IMR-90 (cell line): Measurements from ENCODE around the gene TAF10. TPM values are rescaled to one million over a fixed set of nuclear protein-coding genes. Genes with fewer than 3 reads are reported as not detected.

Experiments
- ATAC-seq: fragments of 200-7000 bp; cut with Tn5 transposase; 2 replicates; pipeline ENCODE4 v1.9.1; 2020; ENCODE audit warnings: low read depth, mild to moderate bottlenecking, moderate library complexity
- BruUV-seq: library from RNA; stranded (reverse); fragments of 400-500 nt; replicated peaks from 2 replicates; lab custom pipeline; 2021; lab: Mats Ljungman, UMichigan
- CTCF ChIA-PET: fragments of 300-600 bp; formaldehyde crosslinking; extraction: SDS; loops from one replicate; lab custom pipeline; 2021; ENCODE audit warnings: antibody characterized with exemption; lab: Yijun Ruan, JAX
- POLR2A ChIA-PET: fragments of 300-600 bp; sonication (Branson Sonifier 250); formaldehyde crosslinking; loops from one replicate; lab custom pipeline; 2022; ENCODE audit warnings: antibody characterized with exemption; ENCODE audit not compliant: unreplicated experiment; lab: Charles Lee
- DNase-seq: peaks from one replicate; pipeline ENCODE4 v3.0.0; 2013
- H2AFZ ChIP-seq: replicated peaks from 2 replicates; pipeline ENCODE3; 2013; ENCODE audit warnings: low read length, mild to moderate bottlenecking; ENCODE audit not compliant: poor library complexity
- H2AK5ac ChIP-seq: 2 replicates; pipeline ENCODE4 v1.6.1; 2013; ENCODE audit warnings: low read depth, low read length, inconsistent platforms
- H2AK9ac ChIP-seq: replicated peaks from 2 replicates; pipeline ENCODE3; 2013; ENCODE audit warnings: mild to moderate bottlenecking, low read depth, low read length, moderate library complexity; ENCODE audit not compliant: poor library complexity
- H2BK120ac ChIP-seq: 2 replicates; pipeline ENCODE4 v1.6.1; 2013; ENCODE audit warnings: low read depth, low read length, inconsistent platforms
- H2BK15ac ChIP-seq: 3 replicates; pipeline ENCODE4 v1.6.1; 2013; ENCODE audit warnings: low read depth, low read length, inconsistent platforms
- H2BK20ac ChIP-seq: 2 replicates; pipeline ENCODE4 v1.6.1; 2013; ENCODE audit warnings: low read depth, mild to moderate bottlenecking, inconsistent platforms, low read length, moderate library complexity
- H2BK5ac ChIP-seq: 2 replicates; pipeline ENCODE4 v1.6.1; 2013; ENCODE audit warnings: mild to moderate bottlenecking, low read depth, low read length, inconsistent platforms; ENCODE audit not compliant: poor library complexity, severe bottlenecking
- H3K14ac ChIP-seq: replicated peaks from 2 replicates; pipeline ENCODE4 v1.6.1; 2013; ENCODE audit warnings: low read depth, low read length, inconsistent platforms
- H3K18ac ChIP-seq: 2 replicates; pipeline ENCODE4 v1.6.1; 2013; ENCODE audit warnings: low read depth, low read length, control low read depth
- H3K23ac ChIP-seq: 2 replicates; pipeline ENCODE4 v1.6.1; 2013; ENCODE audit warnings: low read depth, low read length, inconsistent platforms
- H3K27ac ChIP-seq: 2 replicates; pipeline ENCODE4 v1.5.1; 2013; ENCODE audit warnings: mild to moderate bottlenecking, control low read depth, low read length; ENCODE audit not compliant: insufficient read depth
- H3K27me3 ChIP-seq: 2 replicates; pipeline ENCODE4 v1.6.1; 2013; ENCODE audit warnings: low read length; ENCODE audit not compliant: control insufficient read depth, insufficient read depth
- H3K36me3 ChIP-seq: 2 replicates; pipeline ENCODE4 v1.6.1; 2013; ENCODE audit warnings: low read length, mixed read lengths; ENCODE audit not compliant: control insufficient read depth, insufficient read depth
- H3K4ac ChIP-seq: 2 replicates; pipeline ENCODE4 v1.6.1; 2013; ENCODE audit warnings: low read depth, low read length, inconsistent platforms
- H3K4me1 ChIP-seq: 2 replicates; pipeline ENCODE4 v1.6.1; 2013; ENCODE audit warnings: low read length, mixed read lengths; ENCODE audit not compliant: control insufficient read depth, insufficient read depth
- H3K4me2 ChIP-seq: 2 replicates; pipeline ENCODE4 v1.6.1; 2013; ENCODE audit warnings: low read depth, mild to moderate bottlenecking, control low read depth, low read length, moderate library complexity
- H3K4me3 ChIP-seq: 2 replicates; pipeline ENCODE4 v1.5.1; 2013; ENCODE audit warnings: low read depth, mild to moderate bottlenecking, control low read depth, low read length, moderate library complexity; ENCODE audit not compliant: insufficient read depth
- H3K56ac ChIP-seq: 2 replicates; pipeline ENCODE4 v1.6.1; 2013; ENCODE audit warnings: low read length, inconsistent platforms; ENCODE audit not compliant: insufficient read depth; ENCODE audit errors: extremely low read depth
- H3K79me1 ChIP-seq, 2 experiments: 2 replicates each; pipeline ENCODE4 v1.6.1; 2013; ENCODE audit warnings: low read length in 2 of 2, inconsistent platforms in 1 of 2, low read depth in 1 of 2
- H3K9ac ChIP-seq: 2 replicates; pipeline ENCODE4 v1.6.1; 2013; ENCODE audit warnings: low read depth, low read length, control low read depth
- H3K9me1 ChIP-seq: 2 replicates; pipeline ENCODE4 v1.6.1; 2013; ENCODE audit warnings: low read length, inconsistent platforms; ENCODE audit not compliant: insufficient read depth
- H3K9me3 ChIP-seq: 2 replicates; pipeline ENCODE4 v1.6.1; 2013; ENCODE audit warnings: low read length; ENCODE audit not compliant: control insufficient read depth, insufficient read depth
- H4K20me1 ChIP-seq: 2 replicates; pipeline ENCODE4 v1.6.1; 2013; ENCODE audit warnings: low read length, inconsistent platforms; ENCODE audit not compliant: insufficient read depth
- H4K5ac ChIP-seq: 2 replicates; pipeline ENCODE4 v1.6.1; 2013; ENCODE audit warnings: mild to moderate bottlenecking, low read depth, low read length, control low read depth
- H4K8ac ChIP-seq, 2 experiments: 2 replicates each; pipeline ENCODE4 v1.6.1; 2013; ENCODE audit warnings: low read depth in 2 of 2, low read length in 2 of 2, control low read depth in 1 of 2, inconsistent platforms in 1 of 2
- H4K91ac ChIP-seq: 2 replicates; pipeline ENCODE4 v1.6.1; 2013; ENCODE audit warnings: low read depth, low read length, inconsistent platforms; ENCODE audit not compliant: insufficient read depth
- FOS ChIP-seq: fragments of 150-350 bp; IDR thresholded peaks from 2 replicates; pipeline ENCODE4 v1.6.1; 2016; ENCODE audit warnings: low read depth, low read length
- MAFK ChIP-seq: IDR thresholded peaks from 2 replicates; pipeline ENCODE4 v1.6.1; 2012; ENCODE audit warnings: low read depth, low read length, improper control_type of control experiment
- RCOR1 ChIP-seq: IDR thresholded peaks from 2 replicates; pipeline ENCODE4 v1.6.1; 2012; ENCODE audit warnings: mild to moderate bottlenecking, low read length, improper control_type of control experiment; ENCODE audit not compliant: insufficient replicate concordance
- RFX5 ChIP-seq: IDR thresholded peaks from 2 replicates; pipeline ENCODE4 v1.8.0; 2012; ENCODE audit warnings: low read depth, mild to moderate bottlenecking, low read length, moderate library complexity
- dilution Hi-C: fragments of 300-500 bp; cut with HindIII; formaldehyde crosslinking; loops from one replicate; pipeline ENCODE4 v1.14.3; 2018; ENCODE audit warnings: low sequenced_read_pairs; ENCODE audit not compliant: unreplicated experiment
- in situ Hi-C: fragments of 300-500 bp; cut with MboI; formaldehyde crosslinking; loops from 3 replicates; pipeline ENCODE4 v1.14.3; 2019; ENCODE audit warnings: low sequenced_read_pairs, inconsistent platforms, mixed read lengths
- intact Hi-C: fragments of 100-400 bp; cut with micrococcal nuclease; formaldehyde crosslinking; loops from 2 replicates; pipeline ENCODE4 v1.10.0; 2022
- polyA plus RNA-seq, 3 experiments: library from polyadenylated mRNA; depleted of rRNA; stranded (reverse); fragments of >200 nt; gene quantifications; 2 replicates each; pipeline ENCODE4 v1.2.3, GENCODE V29; 2012; ENCODE audit warnings: low replicate concordance in 1 of 3
- total RNA-seq: library from RNA; depleted of rRNA; stranded (reverse); fragments of >200 nt; gene quantifications from 2 replicates; pipeline ENCODE4 v1.2.3, GENCODE V29; 2012

The TAF10 gene
- total and polyA plus RNA-seq, 2 of the 4 experiments (the other 2 are of a cell fraction): 18.6 to 132 TPM

GRCh38 chr11:6650104-6650503 lies 38.1 kb upstream of the TAF10 start:
- peaks cover 7% of the 10 kb centered on the region; the same call in 1 of the 2 replicates for H4K20me1 ChIP-seq
- no peak overlapping the region for H4K91ac ChIP-seq
- no peak overlapping the region for H3K18ac ChIP-seq
- H3K27me3 ChIP-seq: peaks cover 10% of the 10 kb centered on the region
- H2BK15ac ChIP-seq: no peak overlapping the region
- no peak overlapping the region for H2BK20ac ChIP-seq
- H3K23ac ChIP-seq: no peak overlapping the region
- no peak overlapping the region for H2BK5ac ChIP-seq
- intact Hi-C loops (no loop called here), in situ Hi-C loops (no loop called here), dilution Hi-C loops (no loop called here)
- H2BK120ac ChIP-seq: no peak overlapping the region
- BruUV-seq: no TSS peak
- CTCF ChIA-PET: interaction anchor here (0.8 kb wide), 1 partner anchor 32 kb away, joined by 4 read pairs; no protein-coding TSS in a partner anchor
- no peak overlapping the region for H3K27ac ChIP-seq
- H3K79me1 ChIP-seq: peaks cover 8 to 45% of the 10 kb centered on the region in 2 experiments; a peak in 3 of 4 replicates
- no peaks in the 10 kb centered on the region for H3K36me3 ChIP-seq
- no peak overlapping the region for H3K9ac ChIP-seq
- no peak for ATAC-seq
- peaks cover 38% of the 10 kb centered on the region for H3K9me1 ChIP-seq
- no peak overlapping the region for H2AK5ac ChIP-seq
- H3K14ac ChIP-seq: no peak overlapping the region
- H3K9me3 ChIP-seq: no peaks in the 10 kb centered on the region
- no peak overlapping the region for H2AFZ ChIP-seq
- DNase-seq: no peak
- TF ChIP-seq RFX5 (no peak), RCOR1 (no peak), FOS (no peak), MAFK (no peak)
- no peak overlapping the region for H3K4ac ChIP-seq
- no peak overlapping the region for H3K4me2 ChIP-seq
- peaks cover 18% of the 10 kb centered on the region for H3K4me1 ChIP-seq
- no peak overlapping the region for H2AK9ac ChIP-seq
- no peak overlapping the region for H4K5ac ChIP-seq
- POLR2A ChIA-PET: no interaction called here
- H3K4me3 ChIP-seq: no peak overlapping the region
- H3K56ac ChIP-seq: no peak overlapping the region
- H4K8ac ChIP-seq: no peak overlapping the region
